HepG2 (cell line): ENCODE results near the gene ZDHHC6. TPM values are rescaled to one million over a fixed set of nuclear protein-coding genes. Genes with fewer than 3 reads are reported as not detected.

Experiments used
- AGO1 ChIP-seq: fragments of 200-400 bp; formaldehyde crosslinking; IDR thresholded peaks from 2 replicates; pipeline ENCODE4 v1.6.1; 2017; ENCODE audit warnings: mild to moderate bottlenecking, low read depth, low read length, moderate library complexity; ENCODE audit not compliant: poor library complexity, severe bottlenecking
- AGO2 ChIP-seq: fragments of 200-400 bp; formaldehyde crosslinking; optimal IDR thresholded peaks from 2 replicates; pipeline ENCODE3; 2017; ENCODE audit warnings: mild to moderate bottlenecking, low read depth, low read length, moderate library complexity
- PLRG1 ChIP-seq: fragments of 450-650 bp; conservative IDR thresholded peaks from 2 replicates; pipeline ENCODE4 v1.6.1; 2016
- SRF ChIP-seq: IDR thresholded peaks from 2 replicates; pipeline ENCODE4 v1.6.1; 2011; ENCODE audit warnings: mild to moderate bottlenecking, low read depth, low read length, moderate library complexity
- ZNF317 ChIP-seq: sonication (generic); formaldehyde crosslinking; IDR thresholded peaks from 2 replicates; pipeline ENCODE4 v1.5.0; 2020; ENCODE audit warnings: mild to moderate bottlenecking, missing genetic modification reagents
- ZNF484 ChIP-seq: sonication (generic); formaldehyde crosslinking; IDR thresholded peaks from 2 replicates; pipeline ENCODE4 v1.5.1; 2020; ENCODE audit warnings: mild to moderate bottlenecking, low read depth, missing genetic modification reagents, borderline replicate concordance
- ZNF543 ChIP-seq: sonication (generic); formaldehyde crosslinking; IDR thresholded peaks from 2 replicates; pipeline ENCODE4 v1.4.0; 2020; ENCODE audit warnings: mild to moderate bottlenecking, missing genetic modification reagents
- ZNF709 ChIP-seq: sonication (generic); formaldehyde crosslinking; IDR thresholded peaks from 2 replicates; pipeline ENCODE4 v1.5.0; 2020; ENCODE audit warnings: mild to moderate bottlenecking, missing genetic modification reagents
- ZNF790 ChIP-seq: sonication (generic); formaldehyde crosslinking; IDR thresholded peaks from 2 replicates; pipeline ENCODE4 v1.8.0; 2022; ENCODE audit warnings: missing genetic modification reagents, mild to moderate bottlenecking, borderline replicate concordance
- polyA plus RNA-seq, 8 experiments: library from polyadenylated mRNA; depleted of rRNA in 3 of 8; stranded (reverse) in 7 of 8; unstranded in 1 of 8; fragments of >200 nt; fragmentation: Illumina TruSeq in 4 of 8; extraction: Trizol in 4 of 8; gene quantifications; 2 replicates each; pipeline versions ENCODE4 v1.2.1 to v1.2.3, GENCODE V29; 2011 to 2016; ENCODE audit warnings: low read depth in 4 of 8, missing spikeins in 1 of 8, mixed read lengths in 1 of 8; ENCODE audit not compliant: insufficient read depth in 1 of 8
- total RNA-seq, 5 experiments: library from RNA; depleted of rRNA; stranded (reverse); fragments of >200 nt; fragmentation: Illumina TruSeq; extraction: Trizol; gene quantifications; 2 replicates each; pipeline ENCODE4 v1.2.3, GENCODE V29; 2016; ENCODE audit warnings: low read depth in 1 of 5
- TF ChIP-seq, protein P1 (sequence below): sonication (generic); formaldehyde crosslinking; IDR thresholded peaks from 2 replicates; pipeline ENCODE4 v1.4.0; 2020; ENCODE audit warnings: missing genetic modification reagents
- TF ChIP-seq, protein P2 (sequence below): IDR thresholded peaks from 2 replicates; pipeline ENCODE4 v1.6.1; 2012; ENCODE audit warnings: low read depth, low read length, improper control_type of control experiment
- TF ChIP-seq, protein P3 (sequence below): sonication (generic); formaldehyde crosslinking; IDR thresholded peaks from one replicate; pipeline ENCODE4 v1.5.1; 2020; ENCODE audit warnings: mild to moderate bottlenecking, missing genetic modification reagents; ENCODE audit errors: not compliant biosample characterization
- TF ChIP-seq, protein P4 (sequence below): sonication (generic); formaldehyde crosslinking; IDR thresholded peaks from 2 replicates; pipeline ENCODE4 v1.5.1; 2020; ENCODE audit warnings: mild to moderate bottlenecking, missing genetic modification reagents, moderate library complexity

Gene ZDHHC6
- total and polyA plus RNA-seq, 2 of the 13 experiments (the other 11 are each of a cell fraction or from before 2014, with no cell fraction given), result 20.9 to 49.4 TPM

DNA sequence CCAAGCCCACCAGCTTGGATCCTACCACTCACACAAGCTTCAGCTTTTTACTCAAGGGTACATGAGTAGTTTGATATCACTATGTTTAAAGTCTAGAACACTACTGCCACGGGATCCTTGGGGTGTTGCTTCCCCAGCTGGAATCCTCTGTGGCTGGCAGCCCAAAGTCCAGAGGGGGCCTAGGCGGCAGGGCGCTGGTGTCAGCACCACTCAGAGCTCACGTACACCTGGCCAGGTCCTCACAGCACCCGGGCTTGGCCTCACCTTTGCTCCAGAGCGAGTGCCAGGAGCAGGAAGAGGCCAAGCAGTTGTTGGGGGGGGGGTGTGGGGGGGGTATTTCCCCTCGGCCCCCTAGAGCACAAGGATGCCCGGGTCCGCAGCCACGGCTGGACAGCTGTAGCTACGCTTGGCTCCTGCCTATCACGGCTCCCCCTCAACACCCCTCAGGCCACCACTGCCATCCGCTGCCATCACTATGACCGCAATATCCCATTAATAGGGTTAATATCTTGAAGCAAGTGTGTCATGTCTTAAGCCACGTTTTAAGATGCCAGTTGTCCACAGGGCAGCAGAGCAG lies 17.0 kb downstream of the ZDHHC6 start (continued):
- TF ChIP-seq, protein P1, sequence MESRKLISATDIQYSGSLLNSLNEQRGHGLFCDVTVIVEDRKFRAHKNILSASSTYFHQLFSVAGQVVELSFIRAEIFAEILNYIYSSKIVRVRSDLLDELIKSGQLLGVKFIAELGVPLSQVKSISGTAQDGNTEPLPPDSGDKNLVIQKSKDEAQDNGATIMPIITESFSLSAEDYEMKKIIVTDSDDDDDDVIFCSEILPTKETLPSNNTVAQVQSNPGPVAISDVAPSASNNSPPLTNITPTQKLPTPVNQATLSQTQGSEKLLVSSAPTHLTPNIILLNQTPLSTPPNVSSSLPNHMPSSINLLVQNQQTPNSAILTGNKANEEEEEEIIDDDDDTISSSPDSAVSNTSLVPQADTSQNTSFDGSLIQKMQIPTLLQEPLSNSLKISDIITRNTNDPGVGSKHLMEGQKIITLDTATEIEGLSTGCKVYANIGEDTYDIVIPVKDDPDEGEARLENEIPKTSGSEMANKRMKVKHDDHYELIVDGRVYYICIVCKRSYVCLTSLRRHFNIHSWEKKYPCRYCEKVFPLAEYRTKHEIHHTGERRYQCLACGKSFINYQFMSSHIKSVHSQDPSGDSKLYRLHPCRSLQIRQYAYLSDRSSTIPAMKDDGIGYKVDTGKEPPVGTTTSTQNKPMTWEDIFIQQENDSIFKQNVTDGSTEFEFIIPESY (CRISPR knock-in tag), result peak; percentile 91
- no peak for TF ChIP-seq ZNF790 (CRISPR knock-in tag)
- no peak for TF ChIP-seq ZNF543 (CRISPR knock-in tag)
- TF ChIP-seq SRF, result no peak
- no peak for TF ChIP-seq PLRG1
- TF ChIP-seq, protein P2, sequence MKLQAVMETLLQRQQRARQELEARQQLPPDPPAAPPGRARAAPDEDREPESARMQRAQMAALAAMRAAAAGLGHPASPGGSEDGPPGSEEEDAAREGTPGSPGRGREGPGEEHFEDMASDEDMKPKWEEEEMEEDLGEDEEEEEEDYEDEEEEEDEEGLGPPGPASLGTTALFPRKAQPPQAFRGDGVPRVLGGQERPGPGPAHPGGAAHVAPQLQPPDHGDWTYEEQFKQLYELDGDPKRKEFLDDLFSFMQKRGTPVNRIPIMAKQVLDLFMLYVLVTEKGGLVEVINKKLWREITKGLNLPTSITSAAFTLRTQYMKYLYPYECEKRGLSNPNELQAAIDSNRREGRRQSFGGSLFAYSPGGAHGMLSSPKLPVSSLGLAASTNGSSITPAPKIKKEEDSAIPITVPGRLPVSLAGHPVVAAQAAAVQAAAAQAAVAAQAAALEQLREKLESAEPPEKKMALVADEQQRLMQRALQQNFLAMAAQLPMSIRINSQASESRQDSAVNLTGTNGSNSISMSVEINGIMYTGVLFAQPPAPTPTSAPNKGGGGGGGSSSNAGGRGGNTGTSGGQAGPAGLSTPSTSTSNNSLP, result no peak
- TF ChIP-seq AGO1, result peak; percentile 40
- TF ChIP-seq ZNF317 (CRISPR knock-in tag), result no peak
- TF ChIP-seq, protein P3, sequence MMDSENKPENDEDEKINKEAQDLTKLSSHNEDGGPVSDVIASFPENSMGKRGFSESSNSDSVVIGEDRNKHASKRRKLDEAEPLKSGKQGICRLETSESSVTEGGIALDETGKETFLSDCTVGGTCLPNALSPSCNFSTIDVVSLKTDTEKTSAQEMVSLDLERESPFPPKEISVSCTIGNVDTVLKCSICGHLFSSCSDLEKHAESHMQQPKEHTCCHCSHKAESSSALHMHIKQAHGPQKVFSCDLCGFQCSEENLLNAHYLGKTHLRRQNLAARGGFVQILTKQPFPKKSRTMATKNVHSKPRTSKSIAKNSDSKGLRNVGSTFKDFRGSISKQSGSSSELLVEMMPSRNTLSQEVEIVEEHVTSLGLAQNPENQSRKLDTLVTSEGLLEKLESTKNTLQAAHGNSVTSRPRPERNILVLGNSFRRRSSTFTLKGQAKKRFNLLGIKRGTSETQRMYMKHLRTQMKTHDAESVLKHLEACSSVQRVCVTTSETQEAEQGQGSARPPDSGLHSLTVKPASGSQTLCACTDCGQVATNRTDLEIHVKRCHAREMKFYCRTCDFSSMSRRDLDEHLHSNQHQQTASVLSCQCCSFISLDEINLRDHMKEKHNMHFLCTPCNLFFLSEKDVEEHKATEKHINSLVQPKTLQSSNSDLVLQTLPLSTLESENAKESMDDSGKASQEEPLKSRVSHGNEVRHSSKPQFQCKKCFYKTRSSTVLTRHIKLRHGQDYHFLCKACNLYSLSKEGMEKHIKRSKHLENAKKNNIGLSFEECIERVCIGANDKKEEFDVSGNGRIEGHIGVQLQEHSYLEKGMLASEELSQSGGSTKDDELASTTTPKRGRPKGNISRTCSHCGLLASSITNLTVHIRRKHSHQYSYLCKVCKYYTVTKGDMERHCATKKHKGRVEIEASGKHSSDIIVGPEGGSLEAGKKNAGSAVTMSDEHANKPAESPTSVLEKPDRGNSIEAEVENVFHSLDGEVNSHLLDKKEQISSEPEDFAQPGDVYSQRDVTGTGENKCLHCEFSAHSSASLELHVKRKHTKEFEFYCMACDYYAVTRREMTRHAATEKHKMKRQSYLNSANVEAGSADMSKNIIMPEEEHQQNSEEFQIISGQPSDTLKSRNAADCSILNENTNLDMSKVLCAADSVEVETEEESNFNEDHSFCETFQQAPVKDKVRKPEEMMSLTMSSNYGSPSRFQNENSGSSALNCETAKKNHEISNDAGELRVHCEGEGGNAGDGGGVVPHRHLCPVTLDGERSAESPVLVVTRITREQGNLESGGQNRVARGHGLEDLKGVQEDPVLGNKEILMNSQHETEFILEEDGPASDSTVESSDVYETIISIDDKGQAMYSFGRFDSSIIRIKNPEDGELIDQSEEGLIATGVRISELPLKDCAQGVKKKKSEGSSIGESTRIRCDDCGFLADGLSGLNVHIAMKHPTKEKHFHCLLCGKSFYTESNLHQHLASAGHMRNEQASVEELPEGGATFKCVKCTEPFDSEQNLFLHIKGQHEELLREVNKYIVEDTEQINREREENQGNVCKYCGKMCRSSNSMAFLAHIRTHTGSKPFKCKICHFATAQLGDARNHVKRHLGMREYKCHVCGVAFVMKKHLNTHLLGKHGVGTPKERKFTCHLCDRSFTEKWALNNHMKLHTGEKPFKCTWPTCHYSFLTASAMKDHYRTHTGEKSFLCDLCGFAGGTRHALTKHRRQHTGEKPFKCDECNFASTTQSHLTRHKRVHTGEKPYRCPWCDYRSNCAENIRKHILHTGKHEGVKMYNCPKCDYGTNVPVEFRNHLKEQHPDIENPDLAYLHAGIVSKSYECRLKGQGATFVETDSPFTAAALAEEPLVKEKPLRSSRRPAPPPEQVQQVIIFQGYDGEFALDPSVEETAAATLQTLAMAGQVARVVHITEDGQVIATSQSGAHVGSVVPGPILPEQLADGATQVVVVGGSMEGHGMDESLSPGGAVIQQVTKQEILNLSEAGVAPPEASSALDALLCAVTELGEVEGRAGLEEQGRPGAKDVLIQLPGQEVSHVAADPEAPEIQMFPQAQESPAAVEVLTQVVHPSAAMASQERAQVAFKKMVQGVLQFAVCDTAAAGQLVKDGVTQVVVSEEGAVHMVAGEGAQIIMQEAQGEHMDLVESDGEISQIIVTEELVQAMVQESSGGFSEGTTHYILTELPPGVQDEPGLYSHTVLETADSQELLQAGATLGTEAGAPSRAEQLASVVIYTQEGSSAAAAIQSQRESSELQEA (CRISPR knock-in tag), result no peak
- TF ChIP-seq ZNF709 (CRISPR knock-in tag), result no peak
- TF ChIP-seq, protein P4, sequence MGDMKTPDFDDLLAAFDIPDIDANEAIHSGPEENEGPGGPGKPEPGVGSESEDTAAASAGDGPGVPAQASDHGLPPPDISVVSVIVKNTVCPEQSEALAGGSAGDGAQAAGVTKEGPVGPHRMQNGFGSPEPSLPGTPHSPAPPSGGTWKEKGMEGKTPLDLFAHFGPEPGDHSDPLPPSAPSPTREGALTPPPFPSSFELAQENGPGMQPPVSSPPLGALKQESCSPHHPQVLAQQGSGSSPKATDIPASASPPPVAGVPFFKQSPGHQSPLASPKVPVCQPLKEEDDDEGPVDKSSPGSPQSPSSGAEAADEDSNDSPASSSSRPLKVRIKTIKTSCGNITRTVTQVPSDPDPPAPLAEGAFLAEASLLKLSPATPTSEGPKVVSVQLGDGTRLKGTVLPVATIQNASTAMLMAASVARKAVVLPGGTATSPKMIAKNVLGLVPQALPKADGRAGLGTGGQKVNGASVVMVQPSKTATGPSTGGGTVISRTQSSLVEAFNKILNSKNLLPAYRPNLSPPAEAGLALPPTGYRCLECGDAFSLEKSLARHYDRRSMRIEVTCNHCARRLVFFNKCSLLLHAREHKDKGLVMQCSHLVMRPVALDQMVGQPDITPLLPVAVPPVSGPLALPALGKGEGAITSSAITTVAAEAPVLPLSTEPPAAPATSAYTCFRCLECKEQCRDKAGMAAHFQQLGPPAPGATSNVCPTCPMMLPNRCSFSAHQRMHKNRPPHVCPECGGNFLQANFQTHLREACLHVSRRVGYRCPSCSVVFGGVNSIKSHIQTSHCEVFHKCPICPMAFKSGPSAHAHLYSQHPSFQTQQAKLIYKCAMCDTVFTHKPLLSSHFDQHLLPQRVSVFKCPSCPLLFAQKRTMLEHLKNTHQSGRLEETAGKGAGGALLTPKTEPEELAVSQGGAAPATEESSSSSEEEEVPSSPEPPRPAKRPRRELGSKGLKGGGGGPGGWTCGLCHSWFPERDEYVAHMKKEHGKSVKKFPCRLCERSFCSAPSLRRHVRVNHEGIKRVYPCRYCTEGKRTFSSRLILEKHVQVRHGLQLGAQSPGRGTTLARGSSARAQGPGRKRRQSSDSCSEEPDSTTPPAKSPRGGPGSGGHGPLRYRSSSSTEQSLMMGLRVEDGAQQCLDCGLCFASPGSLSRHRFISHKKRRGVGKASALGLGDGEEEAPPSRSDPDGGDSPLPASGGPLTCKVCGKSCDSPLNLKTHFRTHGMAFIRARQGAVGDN (CRISPR knock-in tag), result peak; percentile 37; the same call in 1 of the 2 replicates
- no peak for TF ChIP-seq ZNF484 (CRISPR knock-in tag)
- peak; percentile 86 for TF ChIP-seq AGO2
